ENCODE measurements around the gene IRS2.

The IRS2 gene

DNA sequence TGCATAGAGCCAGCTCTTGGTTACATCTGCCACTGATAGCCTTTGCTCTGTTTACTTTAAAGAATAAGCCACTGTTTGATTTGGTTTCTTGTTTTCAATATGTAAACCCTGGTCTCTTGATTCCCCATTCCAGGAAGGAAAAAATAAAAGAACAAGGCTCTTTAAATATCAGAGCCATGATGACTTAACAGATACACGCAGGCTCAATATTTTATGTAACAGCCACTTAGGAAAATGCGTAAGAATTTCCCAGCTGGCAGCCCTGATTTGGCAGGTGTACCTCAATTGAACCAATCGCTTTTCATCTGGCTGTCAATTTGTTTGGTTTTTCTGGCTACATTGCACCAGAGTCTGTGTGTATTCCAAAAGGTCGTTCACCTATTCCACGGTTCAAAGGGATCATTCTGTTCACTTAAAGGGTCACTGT lies 65.6 kb downstream of the IRS2 start:
- Histone ChIP-seq H3K27me3 (ENCODE audit: low read length) (no peaks in the 10 kb centered on the region), H3K9me2 (replicated peaks; ENCODE audit: insufficient read depth, low read length) (no peaks in the 10 kb centered on the region), H3K4me3 (ENCODE audit: insufficient read depth, low read length, poor library complexity, severe bottlenecking) (no peak overlapping the region), H3K9me3 (ENCODE audit: insufficient read depth, low read length) (no peaks in the 10 kb centered on the region), H4K20me1 (ENCODE audit: low read depth, low read length) (no peaks in the 10 kb centered on the region), H2AFZ (ENCODE audit: low read depth, low read length, severe bottlenecking) (no peak overlapping the region), H3K27ac (ENCODE audit: low read depth, low read length) (no peak overlapping the region), H3F3A (ENCODE audit: insufficient read depth) (no peaks in the 10 kb centered on the region), H3K9ac (ENCODE audit: low read length) (no peak overlapping the region), H3K79me2 (ENCODE audit: insufficient read depth, low read length) (no peaks in the 10 kb centered on the region), H3K36me3 (ENCODE audit: low read length) (no peaks in the 10 kb centered on the region), H3K4me2 (ENCODE audit: low read depth, low read length, poor library complexity, severe bottlenecking) (no peak overlapping the region)
- TF ChIP-seq, protein P1, sequence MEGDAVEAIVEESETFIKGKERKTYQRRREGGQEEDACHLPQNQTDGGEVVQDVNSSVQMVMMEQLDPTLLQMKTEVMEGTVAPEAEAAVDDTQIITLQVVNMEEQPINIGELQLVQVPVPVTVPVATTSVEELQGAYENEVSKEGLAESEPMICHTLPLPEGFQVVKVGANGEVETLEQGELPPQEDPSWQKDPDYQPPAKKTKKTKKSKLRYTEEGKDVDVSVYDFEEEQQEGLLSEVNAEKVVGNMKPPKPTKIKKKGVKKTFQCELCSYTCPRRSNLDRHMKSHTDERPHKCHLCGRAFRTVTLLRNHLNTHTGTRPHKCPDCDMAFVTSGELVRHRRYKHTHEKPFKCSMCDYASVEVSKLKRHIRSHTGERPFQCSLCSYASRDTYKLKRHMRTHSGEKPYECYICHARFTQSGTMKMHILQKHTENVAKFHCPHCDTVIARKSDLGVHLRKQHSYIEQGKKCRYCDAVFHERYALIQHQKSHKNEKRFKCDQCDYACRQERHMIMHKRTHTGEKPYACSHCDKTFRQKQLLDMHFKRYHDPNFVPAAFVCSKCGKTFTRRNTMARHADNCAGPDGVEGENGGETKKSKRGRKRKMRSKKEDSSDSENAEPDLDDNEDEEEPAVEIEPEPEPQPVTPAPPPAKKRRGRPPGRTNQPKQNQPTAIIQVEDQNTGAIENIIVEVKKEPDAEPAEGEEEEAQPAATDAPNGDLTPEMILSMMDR (IDR thresholded peaks at IDR 0.05; ENCODE audit: insufficient read depth, low read length, poor library complexity, severe bottlenecking), result no peak
- TF ChIP-seq EZH2phosphoT487 (conservative IDR thresholded peaks at IDR 0.05; ENCODE audit: low read length), result no peak

DNA sequence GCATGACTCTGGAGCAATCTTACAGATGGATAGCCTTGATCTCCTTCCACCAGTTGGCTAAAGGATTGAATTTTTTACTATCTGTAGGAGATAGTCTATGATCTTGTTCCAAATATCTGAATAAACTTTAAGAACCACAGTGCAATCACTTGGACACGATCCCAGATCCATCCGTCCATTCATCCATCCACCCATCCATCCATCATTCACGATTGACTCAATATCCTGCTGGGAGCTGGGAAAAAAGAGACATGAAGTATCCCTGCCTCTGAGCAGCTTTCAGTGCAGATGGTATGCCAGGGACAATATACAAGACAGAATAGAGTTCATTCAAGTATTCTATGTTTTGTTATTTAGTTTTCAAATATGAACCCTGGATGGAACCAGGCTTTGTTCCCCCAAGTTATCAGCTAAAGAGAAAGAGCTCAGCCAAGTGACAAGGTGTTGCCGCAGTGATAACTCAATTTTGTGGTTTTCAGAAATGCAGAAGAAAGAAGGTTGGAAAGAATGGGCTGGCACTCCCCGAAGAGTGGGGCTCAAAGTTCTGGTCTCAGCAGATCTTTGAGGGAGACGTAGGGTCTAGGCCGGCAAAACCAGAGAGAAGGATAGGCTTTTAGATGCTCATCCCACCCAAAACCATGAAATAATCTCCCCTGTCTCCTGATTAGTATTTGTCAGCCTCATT lies 66.3 kb downstream of the IRS2 start:
- Histone ChIP-seq H4K20me1 (ENCODE audit: low read depth, low read length) (no peaks in the 10 kb centered on the region), H3K79me2 (ENCODE audit: insufficient read depth, low read length) (no peaks in the 10 kb centered on the region), H3K36me3 (ENCODE audit: low read length) (no peaks in the 10 kb centered on the region), H3K4me2 (ENCODE audit: low read depth, low read length, poor library complexity, severe bottlenecking) (no peak overlapping the region), H3K27ac (ENCODE audit: low read depth, low read length) (no peak overlapping the region), H3K9me3 (ENCODE audit: insufficient read depth, low read length) (no peaks in the 10 kb centered on the region), H3K9ac (ENCODE audit: low read length) (no peak overlapping the region), H3K27me3 (ENCODE audit: low read length) (no peaks in the 10 kb centered on the region), H3F3A (ENCODE audit: insufficient read depth) (no peaks in the 10 kb centered on the region), H3K9me2 (replicated peaks; ENCODE audit: insufficient read depth, low read length) (no peaks in the 10 kb centered on the region), H2AFZ (ENCODE audit: low read depth, low read length, severe bottlenecking) (no peak overlapping the region), H3K4me3 (ENCODE audit: insufficient read depth, low read length, poor library complexity, severe bottlenecking) (no peak overlapping the region)
- TF ChIP-seq, protein P1 (IDR thresholded peaks at IDR 0.05; ENCODE audit: insufficient read depth, low read length, poor library complexity, severe bottlenecking), result no peak
- TF ChIP-seq EZH2phosphoT487 (conservative IDR thresholded peaks at IDR 0.05; ENCODE audit: low read length), result no peak

DNA sequence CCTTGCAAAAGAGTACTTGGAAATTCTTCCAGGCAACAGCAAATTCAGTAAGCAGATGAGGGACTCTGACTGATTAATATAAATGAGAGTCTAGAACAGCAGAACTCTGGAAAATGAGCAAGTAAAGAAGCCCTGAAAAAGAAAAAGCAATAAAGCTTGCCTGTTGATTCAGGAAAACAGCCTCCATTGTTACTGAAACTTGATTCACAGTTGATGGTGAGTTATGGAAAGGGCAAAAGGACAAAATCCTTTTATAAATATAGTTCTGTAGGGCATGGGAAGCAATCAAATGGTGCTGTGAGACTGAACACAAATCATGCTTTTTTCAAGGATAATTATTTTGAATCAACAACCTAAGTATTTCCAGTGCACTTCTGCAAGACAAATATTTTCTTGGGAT lies 67.7 kb downstream of the IRS2 start:
- TF ChIP-seq, protein P1 (IDR thresholded peaks at IDR 0.05; ENCODE audit: insufficient read depth, low read length, poor library complexity, severe bottlenecking), result no peak
- no peak for TF ChIP-seq EZH2phosphoT487 (conservative IDR thresholded peaks at IDR 0.05; ENCODE audit: low read length)
- no peak overlapping the region for H3K9ac ChIP-seq (ENCODE audit: low read length)

More for the DNA sequence above, 67.7 kb downstream of the IRS2 start:
- no peaks in the 10 kb centered on the region for H3K9me3 ChIP-seq (ENCODE audit: insufficient read depth, low read length)
- no peaks in the 10 kb centered on the region for H3K27me3 ChIP-seq (ENCODE audit: low read length)
- no peaks in the 10 kb centered on the region for H3K9me2 ChIP-seq (replicated peaks; ENCODE audit: insufficient read depth, low read length)
- no peak overlapping the region for H3K4me2 ChIP-seq (ENCODE audit: low read depth, low read length, poor library complexity, severe bottlenecking)
- H3F3A ChIP-seq (ENCODE audit: insufficient read depth), result no peaks in the 10 kb centered on the region
- H3K36me3 ChIP-seq (ENCODE audit: low read length), result no peaks in the 10 kb centered on the region
- no peaks in the 10 kb centered on the region for H4K20me1 ChIP-seq (ENCODE audit: low read depth, low read length)
- no peaks in the 10 kb centered on the region for H3K79me2 ChIP-seq (ENCODE audit: insufficient read depth, low read length)
- no peak overlapping the region for H3K4me3 ChIP-seq (ENCODE audit: insufficient read depth, low read length, poor library complexity, severe bottlenecking)
- H3K27ac ChIP-seq (ENCODE audit: low read depth, low read length), result no peak overlapping the region
- no peak overlapping the region for H2AFZ ChIP-seq (ENCODE audit: low read depth, low read length, severe bottlenecking)
